ENCODE results near the gene SIN3A.

GRCh38 chr15:75493732-75494131, 42.2 kb upstream of the SIN3A start:
- TF ChIP-seq CTCF (IDR thresholded peaks at IDR 0.05; ENCODE audit: insufficient read depth, low read length, poor library complexity, severe bottlenecking) (no peak), EZH2phosphoT487 (conservative IDR thresholded peaks at IDR 0.05; ENCODE audit: low read length) (no peak)
